ENCODE results near the gene CD84.
"Not testable (repeated sequence)": the region's sequence is repeated elsewhere in the genome, so short reads cannot be mapped to it uniquely, and the experiment has no call there.

Gene CD84

DNA sequence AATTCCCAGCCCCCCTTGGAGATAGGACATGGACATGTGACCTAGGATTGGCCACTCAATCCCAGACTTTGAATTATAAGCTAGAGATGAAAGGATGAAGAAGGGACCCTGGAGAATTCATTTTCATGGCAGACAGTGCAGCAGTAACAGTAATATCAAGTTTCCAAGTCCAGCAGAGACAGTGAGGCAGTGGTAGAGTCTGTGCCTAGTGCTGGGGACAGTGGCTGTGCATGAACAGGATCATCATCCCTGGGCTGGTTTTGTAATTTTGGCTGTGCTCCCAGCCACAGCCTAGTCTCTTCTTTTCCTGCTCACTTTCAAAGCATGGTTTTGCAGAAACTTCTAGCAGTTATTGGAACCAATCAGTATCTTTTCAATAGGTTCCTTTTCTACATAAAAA lies 29.6 kb upstream of the CD84 start:
- no peak for DNase-seq (ENCODE audit: low read depth in 2 of 2)

DNA sequence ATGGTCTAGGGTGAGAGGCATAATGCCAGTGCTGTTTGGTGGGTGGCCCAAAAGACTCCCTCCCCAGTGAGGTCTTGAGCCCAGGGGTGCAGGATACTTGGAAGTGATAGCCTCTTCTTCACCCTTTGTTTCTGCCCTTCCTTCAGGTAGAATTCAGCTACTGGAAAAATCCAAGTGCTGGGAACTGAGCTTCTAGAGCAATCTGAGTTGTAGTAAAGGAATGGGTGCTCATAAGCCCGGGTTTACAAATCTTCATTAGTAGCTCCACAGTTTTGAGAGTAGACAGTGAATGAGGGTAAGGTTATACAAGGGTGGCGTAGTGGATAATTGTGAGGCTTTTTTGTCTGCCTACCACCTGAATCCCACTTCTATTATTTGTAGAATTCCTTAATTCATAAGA lies 29.2 kb upstream of the CD84 start:
- no peak for DNase-seq (ENCODE audit: low read depth in 2 of 2)

DNA sequence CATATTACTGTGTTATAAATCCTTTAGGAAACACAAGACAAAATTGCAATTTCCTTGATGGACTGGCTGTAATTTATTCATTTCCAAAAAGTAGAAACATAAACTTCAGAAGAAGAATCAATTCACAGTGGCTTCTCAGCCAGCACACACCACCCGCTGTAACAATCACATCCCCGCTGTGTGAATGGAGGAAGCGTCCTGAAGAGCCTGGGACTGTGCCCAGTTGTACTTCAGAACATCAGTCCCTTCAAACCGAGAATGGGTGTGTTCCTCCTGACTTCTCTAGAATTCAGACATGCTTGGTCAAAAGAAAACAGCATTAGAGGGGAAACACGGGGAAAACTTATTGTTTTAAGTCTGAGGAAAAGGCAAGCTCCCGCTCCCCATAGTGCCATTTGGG lies 28.8 kb upstream of the CD84 start:
- no peak for DNase-seq (ENCODE audit: low read depth in 2 of 2)

DNA sequence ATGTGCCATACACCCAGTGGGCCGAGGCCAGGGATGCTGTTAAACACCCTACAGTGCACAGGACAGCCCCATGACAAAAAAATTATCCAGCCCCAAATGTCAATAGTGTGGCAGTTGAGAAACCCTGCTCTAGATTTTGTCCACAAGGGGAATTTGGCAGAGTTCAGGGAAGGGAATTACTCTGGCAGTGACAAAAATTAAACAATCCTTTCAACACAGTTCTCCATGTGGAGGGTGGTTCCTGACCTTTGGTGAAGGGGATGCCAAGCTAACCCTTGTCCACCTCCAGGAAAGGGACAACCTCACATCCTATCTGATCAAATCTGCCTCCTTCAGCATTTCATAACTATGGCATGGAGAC lies 28.4 kb upstream of the CD84 start:
- DNase-seq (ENCODE audit: low read depth in 2 of 2), result no peak

DNA sequence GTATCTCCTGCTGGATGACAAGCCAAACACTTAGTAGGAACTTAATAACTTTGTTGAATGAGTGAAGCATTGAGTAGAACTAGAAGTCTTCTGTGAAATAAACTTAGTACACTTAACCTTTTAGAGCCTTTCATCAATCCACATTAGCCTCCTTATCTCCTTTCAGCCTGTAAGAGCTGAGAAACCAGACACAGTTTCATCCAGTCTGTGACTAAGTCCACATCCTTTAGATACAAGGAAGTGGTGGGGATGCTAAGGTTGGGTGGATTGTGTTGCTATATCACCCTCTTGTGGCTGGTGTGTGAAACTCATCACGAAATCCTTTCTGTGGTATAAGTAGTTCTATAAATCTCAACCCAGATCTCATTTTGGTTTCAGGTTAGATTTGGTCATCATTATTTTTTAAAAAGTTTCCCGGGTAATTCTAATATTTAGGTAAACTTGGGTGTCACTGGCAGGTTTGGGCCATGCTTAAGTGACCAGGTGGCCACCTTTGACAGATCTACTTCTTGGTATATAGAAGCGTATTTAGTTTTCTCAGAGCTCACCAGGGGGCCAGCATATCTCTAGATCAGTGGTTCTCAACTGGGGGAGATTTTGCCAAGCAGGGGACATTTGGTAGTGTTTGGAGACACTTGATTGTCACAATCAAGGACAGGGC lies 27.8 kb upstream of the CD84 start:
- peak in 1 of 2 donors; percentile 50 for DNase-seq (ENCODE audit: low read depth in 2 of 2)

DNA sequence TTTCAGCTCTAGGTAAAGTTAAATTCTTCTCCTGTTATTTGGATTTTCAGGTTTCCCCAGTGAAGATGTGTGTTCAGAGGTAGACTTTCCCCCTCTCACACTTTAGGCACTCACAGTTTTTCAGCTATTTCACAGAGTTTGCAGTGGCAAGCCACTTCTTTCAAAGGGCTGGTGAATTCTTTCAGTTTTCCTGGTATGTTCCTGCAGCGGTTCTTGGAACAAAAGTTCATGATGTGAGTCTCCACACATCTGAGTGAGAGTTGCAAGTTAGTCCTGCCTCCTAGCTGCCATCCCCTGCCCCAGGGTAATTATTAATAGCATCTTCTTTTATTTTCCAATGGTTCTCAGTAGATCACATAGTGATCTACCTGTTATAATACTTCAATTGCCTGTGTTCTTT lies 27.3 kb upstream of the CD84 start:
- DNase-seq (ENCODE audit: low read depth in 2 of 2), result no peak

DNA sequence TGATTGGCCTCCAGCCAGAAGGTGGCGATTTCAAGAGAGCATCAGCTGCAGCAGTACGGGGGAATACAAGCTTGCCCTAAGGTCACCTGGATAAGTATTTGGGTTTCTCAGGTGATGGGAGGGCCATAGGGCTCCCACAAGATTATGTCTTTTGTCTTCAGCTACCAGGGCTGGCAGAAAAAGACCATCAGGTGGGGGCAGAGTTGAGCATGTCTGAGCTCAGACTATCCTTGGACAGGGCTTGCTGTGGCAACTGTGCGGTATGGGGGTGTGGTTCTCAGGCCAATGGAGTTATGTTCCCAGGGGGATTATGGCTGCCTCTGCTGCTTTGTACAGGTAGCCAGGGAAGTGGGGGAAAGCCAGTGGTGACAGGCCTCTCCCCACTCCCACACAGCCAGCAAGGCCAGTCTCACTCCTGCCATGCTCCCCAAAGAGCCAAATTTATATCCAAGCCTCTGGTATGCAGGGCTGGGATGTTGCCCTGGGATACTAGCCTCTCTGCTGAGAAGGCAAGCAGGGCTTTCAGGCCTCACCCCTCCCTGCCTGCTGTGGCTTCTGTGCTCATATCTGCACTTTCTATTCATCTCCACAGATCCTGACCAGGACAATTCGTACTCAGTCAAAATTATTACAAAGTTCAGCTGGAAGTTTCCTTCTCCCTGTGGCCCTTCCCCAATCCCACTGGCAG lies 26.6 kb upstream of the CD84 start:
- DNase-seq (ENCODE audit: low read depth in 2 of 2), result no peak

DNA sequence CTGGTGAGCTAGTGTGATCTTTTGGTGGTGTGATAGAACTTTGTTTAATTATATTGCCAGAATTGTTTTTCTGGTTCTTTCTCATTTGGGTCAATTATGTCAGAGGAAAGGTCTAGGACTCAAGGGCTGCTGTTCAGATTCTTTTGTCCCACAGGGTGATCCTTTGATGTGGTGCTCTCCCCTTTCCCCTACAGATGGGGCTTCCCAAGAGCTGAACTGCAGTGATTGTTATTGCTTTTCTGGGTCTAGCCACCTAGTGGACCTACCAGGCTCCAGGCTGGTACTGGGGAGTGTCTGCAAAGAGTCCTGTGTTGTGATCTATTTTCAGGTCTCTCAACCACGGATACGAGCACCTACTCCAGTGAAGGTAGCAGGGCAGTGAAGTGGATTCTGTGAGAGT lies 25.9 kb upstream of the CD84 start:
- no peak for DNase-seq (ENCODE audit: low read depth in 2 of 2)

DNA sequence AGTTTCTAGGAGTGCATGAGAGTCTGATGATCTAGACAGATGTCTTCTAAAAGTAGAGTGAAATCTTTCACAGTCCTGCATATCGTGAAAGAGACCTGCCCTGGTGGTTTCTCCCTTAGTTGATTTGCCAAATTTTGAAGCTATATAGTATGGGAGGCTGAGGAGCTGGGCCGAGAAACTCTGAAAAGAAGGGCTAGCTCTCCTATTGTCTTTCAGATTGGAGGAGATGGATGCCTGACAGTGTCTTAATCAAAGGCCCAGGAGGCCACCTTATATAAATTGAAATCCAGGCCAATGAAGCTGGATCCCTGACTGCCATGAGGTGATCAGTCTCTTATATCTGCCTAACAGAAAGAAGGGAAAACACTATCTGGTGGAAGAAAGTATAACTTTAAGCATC lies 18.4 kb upstream of the CD84 start:
- DNase-seq (ENCODE audit: low read depth in 2 of 2), result no peak

DNA sequence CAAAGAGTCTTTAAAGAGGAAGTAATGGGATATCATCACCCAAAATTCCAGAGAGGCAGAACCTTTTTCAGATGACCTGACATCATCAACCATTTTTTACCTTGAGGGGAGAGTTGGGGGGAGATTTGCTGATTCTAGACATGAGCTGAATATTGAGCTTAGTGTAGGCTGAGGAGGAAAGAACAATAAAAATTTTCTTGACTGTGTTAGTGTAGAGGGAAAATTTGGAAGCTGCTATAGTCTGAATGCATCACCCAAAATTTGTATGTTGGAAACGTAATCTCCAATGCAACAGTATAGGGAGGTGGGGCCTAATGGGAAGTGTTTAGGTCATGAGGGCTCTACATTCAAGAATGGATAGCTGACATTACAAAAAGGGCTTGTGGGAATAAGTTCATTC lies 17.8 kb upstream of the CD84 start:
- DNase-seq (ENCODE audit: low read depth in 2 of 2), result no peak

DNA sequence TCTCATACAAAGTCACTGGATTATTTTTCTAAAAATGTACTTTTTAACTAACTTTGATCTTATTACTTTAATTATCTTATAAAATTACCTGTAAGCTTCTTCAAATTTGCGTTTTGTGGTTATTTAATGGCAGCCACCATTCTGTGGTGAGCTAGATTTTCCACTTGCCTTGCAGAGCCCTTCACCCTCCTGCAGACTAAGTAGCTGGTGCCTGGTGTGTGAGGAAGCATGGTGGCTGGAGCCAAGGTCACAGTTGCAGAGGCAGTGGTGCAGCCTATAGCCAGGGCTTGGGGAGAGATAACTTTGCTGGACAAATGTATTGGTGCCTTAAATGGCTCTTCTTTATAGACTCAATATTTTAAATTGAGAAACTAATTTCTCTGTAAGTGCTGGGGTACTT lies 11.2 kb upstream of the CD84 start:
- DNase-seq (ENCODE audit: low read depth in 2 of 2), result no peak

DNA sequence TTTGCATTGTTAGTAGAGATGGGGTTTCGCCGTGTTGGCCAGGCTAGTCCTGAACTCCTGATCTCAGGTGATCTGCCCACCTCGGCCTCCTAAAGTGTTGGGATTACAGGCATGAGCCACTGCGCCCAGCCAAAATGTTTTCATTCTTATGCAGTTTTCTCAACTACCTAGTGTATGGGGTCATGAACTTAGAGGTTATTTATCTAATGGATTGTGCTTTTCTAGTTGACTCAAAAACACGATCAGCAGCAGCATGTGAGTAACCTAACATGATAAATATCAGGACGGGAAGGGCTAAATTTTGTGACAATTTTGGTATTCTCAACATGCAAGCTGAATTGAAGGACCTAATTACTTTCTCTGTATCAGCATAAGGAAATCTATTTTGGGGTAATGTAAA lies 9.2 kb upstream of the CD84 start:
- DNase-seq (ENCODE audit: low read depth in 2 of 2), result no peak

DNA sequence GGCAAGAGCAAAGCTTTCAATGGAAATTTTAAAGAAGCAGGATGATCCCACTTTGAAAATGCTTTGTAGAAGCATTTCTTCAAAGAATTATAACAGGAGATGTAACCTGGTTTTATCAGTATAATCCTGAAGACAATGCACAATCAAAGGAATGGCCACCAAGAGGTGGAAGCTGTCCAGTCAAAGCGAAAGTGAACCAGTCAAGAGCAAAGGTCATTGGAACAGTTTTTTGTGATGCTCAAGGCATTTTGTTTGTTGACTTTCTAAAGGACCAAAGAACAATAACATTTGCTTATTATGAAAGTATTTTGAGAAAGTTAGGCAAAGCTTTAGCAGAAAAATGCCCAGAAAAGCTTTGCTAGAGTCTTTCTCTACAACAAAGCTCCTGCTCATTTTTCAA lies 5.5 kb upstream of the CD84 start:
- DNase-seq (ENCODE audit: low read depth in 2 of 2), result no peak

DNA sequence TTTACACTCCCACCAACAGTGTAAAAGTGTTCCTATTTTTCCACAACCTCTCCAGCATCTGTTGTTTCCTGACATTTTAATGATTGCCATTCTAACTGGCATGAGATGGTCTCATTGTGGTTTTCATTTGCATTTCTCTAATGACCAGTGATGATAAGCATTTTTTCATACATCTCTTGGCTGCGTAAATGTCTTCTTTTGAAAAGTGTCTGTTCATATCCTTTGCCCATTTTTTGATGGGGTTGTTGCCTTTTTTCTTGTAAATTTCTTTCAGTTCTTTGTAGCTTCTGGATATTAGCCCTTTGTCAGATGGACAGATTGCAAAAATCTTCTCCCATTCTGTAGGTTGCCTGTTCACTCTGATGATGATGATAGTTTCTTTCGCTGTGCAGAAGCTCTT lies 3.7 kb upstream of the CD84 start:
- DNase-seq (ENCODE audit: low read depth in 2 of 2), result not testable (repeated sequence)

DNA sequence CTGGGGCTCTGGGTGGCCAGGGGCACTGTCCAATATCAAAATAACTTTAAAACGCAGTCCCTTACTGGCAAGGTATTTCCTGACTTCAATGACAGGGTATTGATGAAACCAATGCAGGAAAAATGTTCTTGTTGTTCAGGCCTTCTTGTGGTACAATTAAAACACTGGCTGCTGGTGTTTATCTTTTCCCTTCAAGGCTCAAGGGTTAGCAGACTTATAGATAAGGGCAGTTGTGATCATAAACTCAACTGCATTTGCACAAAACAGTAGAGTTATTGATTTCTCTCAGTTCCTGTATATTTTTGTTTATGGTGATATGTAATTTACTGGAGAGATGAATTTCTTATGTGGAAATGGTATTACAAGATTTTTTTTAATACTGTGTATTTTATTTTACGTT lies 2.7 kb upstream of the CD84 start:
- DNase-seq (ENCODE audit: low read depth in 2 of 2), result no peak

DNA sequence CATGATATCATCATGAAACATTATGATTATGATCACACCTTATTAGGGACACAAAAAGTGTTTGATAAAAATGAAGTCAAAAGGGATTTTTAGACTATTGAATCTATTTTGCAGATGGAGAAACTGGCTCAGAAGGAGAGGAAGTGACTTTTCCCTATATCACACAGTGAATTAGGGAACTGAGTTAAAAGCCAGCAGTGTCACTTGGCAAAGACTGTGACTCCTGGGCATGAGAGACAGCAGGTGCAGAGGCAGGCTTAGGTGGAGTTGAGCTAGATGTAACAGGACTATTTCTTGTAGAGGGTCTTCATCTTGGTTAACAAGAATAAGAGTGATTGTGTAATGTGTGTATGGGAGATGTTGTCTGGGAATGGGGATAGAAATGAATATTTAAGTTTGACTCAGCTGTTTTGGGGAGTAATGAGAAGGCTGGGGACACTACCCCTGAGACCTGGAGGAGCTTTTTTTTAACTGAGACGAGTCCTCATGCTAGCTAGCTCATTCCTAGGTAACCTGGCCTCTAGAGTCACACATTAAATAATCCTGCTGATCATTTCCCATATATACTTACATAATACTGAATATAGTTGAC lies 1.0 kb upstream of the CD84 start:
- DNase-seq (ENCODE audit: low read depth in 2 of 2), result no peak

DNA sequence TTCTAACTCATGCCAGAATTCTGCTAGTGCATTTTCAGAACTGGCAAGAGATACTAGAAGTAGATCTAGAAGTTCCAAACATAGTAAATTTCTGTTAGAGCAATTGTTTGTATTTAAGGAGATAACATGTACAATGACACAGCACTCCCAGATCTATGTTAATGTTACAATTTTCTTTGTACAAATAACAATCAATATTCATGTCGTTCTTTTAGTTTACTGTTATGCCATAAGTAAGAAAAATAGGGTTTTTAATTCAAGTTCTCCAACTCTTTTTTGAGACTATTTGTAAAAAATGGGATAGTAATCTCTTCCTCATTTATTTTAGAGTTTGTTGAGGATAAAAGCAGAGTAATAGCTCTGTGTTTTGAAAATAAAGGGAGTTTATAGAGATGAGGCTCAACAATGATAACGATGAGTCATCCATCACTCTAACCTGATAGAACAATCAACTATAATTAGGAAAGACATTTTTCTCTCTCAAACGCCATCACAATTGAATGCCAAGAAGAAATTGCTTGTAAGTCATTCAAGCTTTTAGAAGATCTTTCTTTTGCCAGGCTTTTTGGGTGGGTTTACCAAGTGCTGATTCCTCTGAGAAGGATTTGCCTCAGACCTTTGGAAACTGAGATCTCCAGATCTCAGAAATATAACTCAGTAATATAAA lies 638 bp downstream of the CD84 start:
- no peak for DNase-seq (ENCODE audit: low read depth in 2 of 2)

DNA sequence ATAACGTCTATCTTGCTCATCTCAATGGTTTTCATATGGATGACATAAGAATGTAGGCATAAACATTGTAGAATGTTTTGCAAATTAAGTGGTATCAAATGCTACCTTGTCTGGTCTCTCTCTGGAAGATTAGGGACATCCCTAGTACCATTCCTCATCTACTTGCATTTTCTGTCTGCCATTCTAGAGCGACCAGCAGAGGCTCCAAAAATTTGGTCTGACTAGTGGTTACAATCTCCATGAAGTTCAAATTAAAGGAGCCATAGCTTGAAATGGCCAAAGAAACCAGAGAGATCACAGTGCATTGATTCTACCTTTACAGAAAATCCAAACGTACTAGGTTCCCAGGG lies 1.1 kb downstream of the CD84 start:
- DNase-seq (ENCODE audit: low read depth in 2 of 2), result no peak

DNA sequence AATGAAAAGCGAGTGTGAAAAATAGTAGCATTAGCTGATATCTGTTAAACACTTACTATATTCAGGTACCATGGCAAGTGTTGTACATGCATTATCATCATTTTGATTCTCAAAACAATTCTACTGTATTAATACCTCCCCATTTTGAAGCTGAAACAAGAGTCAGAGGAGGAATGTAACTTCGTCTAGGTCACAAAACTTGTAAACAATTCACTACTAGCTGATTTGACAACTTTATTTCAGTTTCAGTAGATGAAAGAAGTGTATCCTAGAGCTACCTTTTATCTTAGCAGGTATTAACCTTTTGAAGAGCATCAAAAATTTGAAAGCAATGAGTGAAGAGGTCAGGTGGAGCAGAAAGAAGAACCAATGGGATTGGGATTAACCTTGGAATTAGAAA lies 1.6 kb downstream of the CD84 start:
- no peak for DNase-seq (ENCODE audit: low read depth in 2 of 2)

DNA sequence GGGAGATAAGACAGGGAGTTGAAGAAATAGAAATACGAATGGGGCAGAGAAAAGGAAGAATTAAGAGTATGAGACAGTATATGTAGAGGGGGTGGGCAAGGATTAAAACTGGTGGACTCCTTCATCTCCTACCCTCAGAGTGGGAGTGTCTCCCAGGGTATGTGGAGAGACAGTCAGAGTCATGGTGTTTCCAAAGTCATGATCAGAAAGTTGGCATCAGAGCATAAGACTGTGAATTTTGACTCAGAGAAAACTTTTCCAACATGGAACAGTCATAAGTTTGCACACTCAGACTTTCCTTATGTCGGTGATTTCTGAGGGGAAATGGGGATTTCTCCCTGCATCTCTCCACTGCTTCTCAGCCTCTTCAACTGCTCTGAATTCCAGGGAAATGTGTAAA lies 2.4 kb downstream of the CD84 start:
- no peak for DNase-seq (ENCODE audit: low read depth in 2 of 2)

DNA sequence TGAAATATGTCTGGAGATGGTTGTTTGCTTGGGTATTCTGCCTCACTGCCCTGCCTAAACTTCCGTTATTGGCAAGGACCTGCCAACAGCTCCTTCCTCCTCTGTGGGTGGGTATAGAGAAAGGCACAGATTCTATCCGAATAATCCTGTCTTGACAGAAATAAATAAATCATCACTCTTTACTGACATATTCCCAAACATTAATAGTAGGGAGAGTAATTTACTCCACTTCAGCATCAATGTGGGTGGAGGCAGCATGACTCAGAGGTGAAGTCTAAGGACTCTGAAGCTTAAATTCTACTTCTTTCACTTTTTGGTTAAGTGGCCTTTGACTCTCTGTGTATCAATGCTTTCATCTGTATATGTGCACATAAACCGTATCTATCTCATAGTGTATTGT lies 2.9 kb downstream of the CD84 start:
- DNase-seq (ENCODE audit: low read depth in 2 of 2), result peak; percentile 37 to 43

DNA sequence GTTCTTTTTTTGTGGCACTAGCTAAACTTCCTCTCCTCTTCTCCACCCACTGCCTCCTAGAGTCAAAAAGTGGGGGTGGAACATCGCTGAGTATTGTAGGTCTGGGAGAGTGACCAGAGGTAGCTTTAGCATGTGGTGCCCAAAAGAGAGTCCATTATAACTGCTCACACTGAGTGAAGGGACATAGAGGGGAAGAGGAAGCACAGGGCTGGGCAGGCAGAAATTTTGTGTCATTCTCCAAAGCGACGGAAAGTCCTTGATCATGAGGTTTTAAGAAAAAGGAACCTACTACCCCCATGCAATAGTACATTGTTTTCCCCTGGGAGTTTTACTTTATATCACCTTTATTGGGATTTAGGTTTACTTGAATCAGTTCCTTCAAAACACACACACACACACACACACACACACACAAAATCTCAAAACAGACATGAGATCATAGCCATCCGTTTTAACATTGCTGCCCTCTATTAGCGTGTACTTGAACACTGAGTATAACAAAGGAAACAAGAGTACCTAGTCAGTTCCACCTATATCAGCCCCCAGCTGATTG lies 4.1 kb downstream of the CD84 start:
- no peak for DNase-seq (ENCODE audit: low read depth in 2 of 2)

DNA sequence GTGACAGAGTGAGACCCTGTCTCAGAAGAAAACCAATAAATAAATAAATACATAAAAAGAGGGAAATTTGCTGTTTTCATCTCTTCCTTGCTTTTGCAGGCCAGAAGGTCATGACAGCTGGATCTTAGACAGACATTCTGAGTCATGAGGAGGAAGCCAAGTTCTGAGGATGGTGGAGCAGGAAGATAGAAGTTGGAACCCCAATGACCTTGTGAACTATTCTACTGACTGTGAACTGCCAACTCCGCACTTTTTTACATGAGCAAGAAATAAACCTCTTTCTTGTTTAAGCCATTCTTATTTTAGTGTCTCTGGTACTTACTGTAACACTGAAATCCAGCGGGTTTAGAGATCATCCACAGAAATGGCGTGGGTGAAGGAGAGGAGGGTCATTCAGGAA lies 8.5 kb downstream of the CD84 start:
- no peak for DNase-seq (ENCODE audit: low read depth in 2 of 2)

Measured in stimulated activated CD4-positive, alpha-beta T cell treated with anti-CD3 and anti-CD28 coated beads, Interleukin-1b, Interleukin-23, amount 100 ng/mL, for 4 hours (primary cell).